ENCODE results near the gene SLC23A2.

SLC23A2 gene

DNA sequence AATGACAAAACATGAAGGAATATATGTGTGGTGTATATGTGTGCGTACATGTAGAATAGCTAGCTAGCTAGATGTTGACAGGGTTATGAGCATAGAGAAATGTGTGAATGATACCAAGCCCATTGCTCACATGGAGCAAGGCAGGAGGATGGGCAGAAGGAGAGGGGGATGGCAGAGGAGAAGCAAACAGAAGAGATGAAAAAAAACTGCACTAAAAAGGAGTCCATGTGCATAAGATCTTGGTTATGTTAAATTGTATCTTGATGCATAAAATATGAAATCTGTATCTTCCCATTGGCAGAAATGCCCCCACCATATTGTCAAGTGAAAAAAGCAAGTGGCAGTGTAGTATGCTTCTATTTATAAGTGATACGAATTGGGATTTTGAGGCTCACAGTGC lies 154.5 kb downstream of the SLC23A2 start:
- TF ChIP-seq, protein P1, sequence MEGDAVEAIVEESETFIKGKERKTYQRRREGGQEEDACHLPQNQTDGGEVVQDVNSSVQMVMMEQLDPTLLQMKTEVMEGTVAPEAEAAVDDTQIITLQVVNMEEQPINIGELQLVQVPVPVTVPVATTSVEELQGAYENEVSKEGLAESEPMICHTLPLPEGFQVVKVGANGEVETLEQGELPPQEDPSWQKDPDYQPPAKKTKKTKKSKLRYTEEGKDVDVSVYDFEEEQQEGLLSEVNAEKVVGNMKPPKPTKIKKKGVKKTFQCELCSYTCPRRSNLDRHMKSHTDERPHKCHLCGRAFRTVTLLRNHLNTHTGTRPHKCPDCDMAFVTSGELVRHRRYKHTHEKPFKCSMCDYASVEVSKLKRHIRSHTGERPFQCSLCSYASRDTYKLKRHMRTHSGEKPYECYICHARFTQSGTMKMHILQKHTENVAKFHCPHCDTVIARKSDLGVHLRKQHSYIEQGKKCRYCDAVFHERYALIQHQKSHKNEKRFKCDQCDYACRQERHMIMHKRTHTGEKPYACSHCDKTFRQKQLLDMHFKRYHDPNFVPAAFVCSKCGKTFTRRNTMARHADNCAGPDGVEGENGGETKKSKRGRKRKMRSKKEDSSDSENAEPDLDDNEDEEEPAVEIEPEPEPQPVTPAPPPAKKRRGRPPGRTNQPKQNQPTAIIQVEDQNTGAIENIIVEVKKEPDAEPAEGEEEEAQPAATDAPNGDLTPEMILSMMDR (IDR thresholded peaks at IDR 0.05; ENCODE audit: control insufficient read depth, insufficient read depth, low read depth, low read length, missing control alignments), result no peak
- no peak overlapping the region for H3K4me3 ChIP-seq (ENCODE audit: control insufficient read depth, low read depth, low read length)
- DNase-seq (ENCODE audit: low read depth), result no peak

GRCh38 chr20:4844751-4845465 lies 156.4 kb downstream of the SLC23A2 start:
- DNase-seq (ENCODE audit: low read depth), result no peak
- H3K4me3 ChIP-seq (ENCODE audit: control insufficient read depth, low read depth, low read length), result no peak overlapping the region
- TF ChIP-seq, protein P1 (IDR thresholded peaks at IDR 0.05; ENCODE audit: control insufficient read depth, insufficient read depth, low read depth, low read length, missing control alignments), result no peak

GRCh38 chr20:4844325-4844724 lies 157.0 kb downstream of the SLC23A2 start:
- no peak overlapping the region for H3K4me3 ChIP-seq (ENCODE audit: control insufficient read depth, low read depth, low read length)
- TF ChIP-seq, protein P1 (IDR thresholded peaks at IDR 0.05; ENCODE audit: control insufficient read depth, insufficient read depth, low read depth, low read length, missing control alignments), result no peak
- DNase-seq (ENCODE audit: low read depth), result no peak

DNA sequence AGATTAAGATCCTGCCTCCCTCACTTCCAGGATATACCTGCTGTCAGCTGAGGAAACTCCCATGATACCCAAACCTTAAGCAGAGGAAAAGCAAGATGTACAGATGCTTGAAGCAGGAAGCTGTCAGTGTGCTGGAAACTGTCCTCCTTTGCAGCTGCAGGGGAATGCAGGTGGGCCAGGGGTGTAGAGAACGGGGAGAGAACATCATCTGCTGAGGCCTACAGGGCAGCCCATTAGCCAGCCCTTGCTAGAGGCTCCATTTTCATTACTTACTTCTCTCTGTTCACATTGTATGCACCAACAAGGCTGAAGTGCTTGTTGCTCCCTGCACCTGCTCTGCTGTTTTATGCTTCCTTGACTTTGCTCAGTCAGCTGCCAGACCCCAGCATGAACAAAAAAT lies 160.5 kb downstream of the SLC23A2 start:
- H3K4me3 ChIP-seq (ENCODE audit: control insufficient read depth, low read depth, low read length), result no peak overlapping the region
- no peak for DNase-seq (ENCODE audit: low read depth)
- TF ChIP-seq, protein P1 (IDR thresholded peaks at IDR 0.05; ENCODE audit: control insufficient read depth, insufficient read depth, low read depth, low read length, missing control alignments), result no peak

DNA sequence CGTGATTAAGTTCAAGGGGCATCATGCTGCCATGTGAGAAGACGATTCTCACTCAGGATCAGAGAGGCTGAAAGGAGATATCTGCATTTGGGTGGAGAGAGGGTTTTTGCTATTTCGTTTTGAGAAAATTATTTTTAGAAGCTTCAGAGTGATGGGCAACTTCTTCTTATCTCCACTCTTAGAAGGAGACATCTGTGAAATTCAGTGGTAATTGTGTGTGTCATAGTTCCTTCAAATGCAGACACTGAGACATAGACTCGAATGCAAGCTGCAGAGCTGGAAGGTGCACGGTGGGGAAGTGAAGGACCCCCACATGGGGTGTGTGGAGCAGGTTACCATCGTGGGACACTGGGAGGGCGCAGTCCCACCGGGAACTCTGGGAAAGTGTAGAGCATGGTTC lies 162.8 kb downstream of the SLC23A2 start:
- no peak overlapping the region for H3K4me3 ChIP-seq (ENCODE audit: control insufficient read depth, low read depth, low read length)
- TF ChIP-seq, protein P1 (IDR thresholded peaks at IDR 0.05; ENCODE audit: control insufficient read depth, insufficient read depth, low read depth, low read length, missing control alignments), result no peak
- DNase-seq (ENCODE audit: low read depth), result no peak

DNA sequence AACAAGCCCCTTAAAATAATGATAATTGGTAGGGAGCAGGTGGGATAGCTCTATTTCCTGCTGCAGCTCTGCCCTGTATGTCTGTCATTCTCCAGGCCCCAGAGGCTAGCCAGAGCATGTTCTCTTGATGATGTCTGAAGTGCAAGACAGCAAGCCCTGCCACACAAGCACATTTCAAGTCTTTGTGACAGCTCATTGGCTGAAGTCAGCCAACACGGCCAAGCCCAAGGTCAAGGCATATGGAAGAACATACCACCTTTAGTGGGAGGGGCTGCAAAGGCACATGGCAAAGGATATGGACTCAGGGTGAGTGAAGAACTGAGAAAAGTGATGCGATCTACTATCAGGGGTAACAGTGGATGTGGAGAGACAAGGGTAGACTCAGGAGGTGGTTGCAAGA lies 163.6 kb downstream of the SLC23A2 start:
- H3K4me3 ChIP-seq (ENCODE audit: control insufficient read depth, low read depth, low read length), result no peak overlapping the region
- no peak for DNase-seq (ENCODE audit: low read depth)
- TF ChIP-seq, protein P1 (IDR thresholded peaks at IDR 0.05; ENCODE audit: control insufficient read depth, insufficient read depth, low read depth, low read length, missing control alignments), result no peak
